GM21529 (cell line): ENCODE measurements around the gene GALR1.

Experiments
- ATAC-seq: cut with Tn5 transposase; IDR thresholded peaks from one replicate; pipeline ENCODE4 v1.9.1; 2021; ENCODE audit not compliant: unreplicated experiment

GALR1 gene

GRCh38 chr18:77320971-77321559, 71.4 kb downstream of the GALR1 start:
- ATAC-seq = no peak

GRCh38 chr18:77321823-77322805, 72.5 kb downstream of the GALR1 start:
- no peak for ATAC-seq

GRCh38 chr18:77323640-77324299, 74.1 kb downstream of the GALR1 start:
- ATAC-seq = no peak
